ENCODE data around the gene FARP1.
A peak's percentile ranks its signal among the peaks of the same experiment; 100 is the strongest.

The FARP1 gene

GRCh38 chr13:98443329-98443728 is 300.4 kb downstream of the FARP1 start:
- H3K79me2 ChIP-seq (ENCODE audit: insufficient read depth, low read depth), result no peaks in the 10 kb centered on the region
- H3K36me3 ChIP-seq (ENCODE audit: insufficient read depth), result no peaks in the 10 kb centered on the region
- no peak overlapping the region for H3K9ac ChIP-seq
- no peak overlapping the region for H3K4me2 ChIP-seq
- TF ChIP-seq, protein P1, sequence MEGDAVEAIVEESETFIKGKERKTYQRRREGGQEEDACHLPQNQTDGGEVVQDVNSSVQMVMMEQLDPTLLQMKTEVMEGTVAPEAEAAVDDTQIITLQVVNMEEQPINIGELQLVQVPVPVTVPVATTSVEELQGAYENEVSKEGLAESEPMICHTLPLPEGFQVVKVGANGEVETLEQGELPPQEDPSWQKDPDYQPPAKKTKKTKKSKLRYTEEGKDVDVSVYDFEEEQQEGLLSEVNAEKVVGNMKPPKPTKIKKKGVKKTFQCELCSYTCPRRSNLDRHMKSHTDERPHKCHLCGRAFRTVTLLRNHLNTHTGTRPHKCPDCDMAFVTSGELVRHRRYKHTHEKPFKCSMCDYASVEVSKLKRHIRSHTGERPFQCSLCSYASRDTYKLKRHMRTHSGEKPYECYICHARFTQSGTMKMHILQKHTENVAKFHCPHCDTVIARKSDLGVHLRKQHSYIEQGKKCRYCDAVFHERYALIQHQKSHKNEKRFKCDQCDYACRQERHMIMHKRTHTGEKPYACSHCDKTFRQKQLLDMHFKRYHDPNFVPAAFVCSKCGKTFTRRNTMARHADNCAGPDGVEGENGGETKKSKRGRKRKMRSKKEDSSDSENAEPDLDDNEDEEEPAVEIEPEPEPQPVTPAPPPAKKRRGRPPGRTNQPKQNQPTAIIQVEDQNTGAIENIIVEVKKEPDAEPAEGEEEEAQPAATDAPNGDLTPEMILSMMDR (conservative IDR thresholded peaks at IDR 0.05; ENCODE audit: low read depth, low read length), result no peak
- no peaks in the 10 kb centered on the region for H4K20me1 ChIP-seq (ENCODE audit: insufficient read depth)
- no peak overlapping the region for H3K4me3 ChIP-seq (IDR thresholded peaks at IDR 0.05; ENCODE audit: insufficient read depth, low read depth, low read length)
- H3K4me1 ChIP-seq (ENCODE audit: low read depth, poor library complexity, severe bottlenecking), result no peaks in the 10 kb centered on the region
- H3K27me3 ChIP-seq (ENCODE audit: insufficient read depth, low read depth), result no peaks in the 10 kb centered on the region
- no peak overlapping the region for H3K27ac ChIP-seq
- no peak overlapping the region for H2AFZ ChIP-seq (ENCODE audit: low read depth)

- Histone ChIP-seq H2AFZ (ENCODE audit: low read depth) (no peak overlapping the region), H3K27me3 (ENCODE audit: insufficient read depth, low read depth) (no peaks in the 10 kb centered on the region), H3K36me3 (ENCODE audit: insufficient read depth) (no peaks in the 10 kb centered on the region), H3K27ac (no peak overlapping the region), H3K79me2 (ENCODE audit: insufficient read depth, low read depth) (no peaks in the 10 kb centered on the region), H3K4me3 (IDR thresholded peaks at IDR 0.05; ENCODE audit: insufficient read depth, low read depth, low read length) (no peak overlapping the region), H3K4me2 (no peak overlapping the region), H3K4me1 (ENCODE audit: low read depth, poor library complexity, severe bottlenecking) (no peaks in the 10 kb centered on the region), H4K20me1 (ENCODE audit: insufficient read depth) (no peaks in the 10 kb centered on the region), H3K9ac (no peak overlapping the region)
- TF ChIP-seq, protein P1 (conservative IDR thresholded peaks at IDR 0.05; ENCODE audit: low read depth, low read length), result no peak
Measured at GRCh38 chr13:98443800-98444325, 301.0 kb downstream of the FARP1 start.

GRCh38 chr13:98444381-98444780 is 301.5 kb downstream of the FARP1 start:
- TF ChIP-seq, protein P1 (conservative IDR thresholded peaks at IDR 0.05; ENCODE audit: low read depth, low read length), result no peak
- Histone ChIP-seq H2AFZ (ENCODE audit: low read depth) (no peak overlapping the region), H3K4me3 (IDR thresholded peaks at IDR 0.05; ENCODE audit: insufficient read depth, low read depth, low read length) (no peak overlapping the region), H3K27ac (no peak overlapping the region), H3K27me3 (ENCODE audit: insufficient read depth, low read depth) (no peaks in the 10 kb centered on the region), H3K4me1 (ENCODE audit: low read depth, poor library complexity, severe bottlenecking) (no peaks in the 10 kb centered on the region), H4K20me1 (ENCODE audit: insufficient read depth) (no peaks in the 10 kb centered on the region), H3K4me2 (no peak overlapping the region), H3K36me3 (ENCODE audit: insufficient read depth) (no peaks in the 10 kb centered on the region), H3K79me2 (ENCODE audit: insufficient read depth, low read depth) (no peaks in the 10 kb centered on the region), H3K9ac (no peak overlapping the region)

GRCh38 chr13:98445340-98446233 is 302.7 kb downstream of the FARP1 start:
- TF ChIP-seq, protein P1 (conservative IDR thresholded peaks at IDR 0.05; ENCODE audit: low read depth, low read length), result peak; percentile 72
- Histone ChIP-seq H3K4me2 (no peak overlapping the region), H2AFZ (ENCODE audit: low read depth) (no peak overlapping the region), H3K4me3 (IDR thresholded peaks at IDR 0.05; ENCODE audit: insufficient read depth, low read depth, low read length) (no peak overlapping the region), H4K20me1 (ENCODE audit: insufficient read depth) (no peaks in the 10 kb centered on the region), H3K27me3 (ENCODE audit: insufficient read depth, low read depth) (no peaks in the 10 kb centered on the region), H3K79me2 (ENCODE audit: insufficient read depth, low read depth) (no peaks in the 10 kb centered on the region), H3K36me3 (ENCODE audit: insufficient read depth) (no peaks in the 10 kb centered on the region), H3K4me1 (ENCODE audit: low read depth, poor library complexity, severe bottlenecking) (no peaks in the 10 kb centered on the region), H3K9ac (no peak overlapping the region), H3K27ac (no peak overlapping the region)
